Kidney (tissue), 14 donors: Measurements from ENCODE around the gene LCTL. TPM values are rescaled to one million over a fixed set of nuclear protein-coding genes. Genes with fewer than 3 reads are reported as not detected.

Source experiments
- DNase-seq, 5 donors: peaks; one replicate each; pipeline ENCODE4 v3.0.0-alpha.2; 2013 to 2020
- FAIRE-seq: peaks from 2 replicates; lab custom pipeline; 2012; peaks lifted over from hg19 to GRCh38; lab: Jason Lieb, UNC
- H3K27ac ChIP-seq, 2 donors: one replicate each; pipeline ENCODE4 v1.7.0; 2013; ENCODE audit warnings: low read depth in 2 of 2, low read length in 2 of 2, inconsistent platforms in 1 of 2
- H3K27me3 ChIP-seq: one replicate; pipeline ENCODE4 v1.7.1; 2013; ENCODE audit warnings: low read length, inconsistent platforms; ENCODE audit not compliant: control insufficient read depth, insufficient read depth
- H3K36me3 ChIP-seq, 3 donors: one replicate each; pipeline versions ENCODE4 v1.7.0 to v1.7.1; 2013; ENCODE audit warnings: low read length in 3 of 3, control low read depth in 1 of 3, inconsistent platforms in 1 of 3; ENCODE audit not compliant: insufficient read depth in 3 of 3, control insufficient read depth in 2 of 3
- H3K4me1 ChIP-seq, 3 donors: one replicate each; pipeline versions ENCODE4 v1.7.0 to v1.7.1; 2013; ENCODE audit warnings: low read length in 3 of 3, inconsistent platforms in 1 of 3, low read depth in 1 of 3; ENCODE audit not compliant: control insufficient read depth in 2 of 3, insufficient read depth in 2 of 3
- H3K4me3 ChIP-seq, 3 donors: one replicate each; pipeline versions ENCODE4 v1.7.0 to v1.8.1; 2013; ENCODE audit warnings: low read length in 3 of 3, control low read depth in 1 of 3, inconsistent platforms in 1 of 3
- H3K9ac ChIP-seq, 3 donors: one replicate each; pipeline versions ENCODE4 v1.7.0 to v1.7.1; 2013; ENCODE audit warnings: low read length in 3 of 3, control low read depth in 1 of 3, inconsistent platforms in 1 of 3
- H3K9me3 ChIP-seq, 3 donors: one replicate each; pipeline versions ENCODE4 v1.7.0 to v1.7.1; 2013; ENCODE audit warnings: low read length in 3 of 3, control low read depth in 1 of 3, inconsistent platforms in 1 of 3; ENCODE audit not compliant: control insufficient read depth in 2 of 3, insufficient read depth in 1 of 3
- CTCF ChIP-seq: IDR thresholded peaks from 3 replicates; pipeline ENCODE4 v1.5.1; 2012; ENCODE audit warnings: mild to moderate bottlenecking, moderate library complexity, borderline replicate concordance; ENCODE audit not compliant: insufficient read depth; ENCODE audit errors: extremely low read depth
- intact Hi-C: fragments of 100-400 bp; cut with DNase I; formaldehyde crosslinking; loops from one replicate; pipeline ENCODE4 v1.11.1; 2022
- polyA plus RNA-seq: library from polyadenylated mRNA; stranded (reverse); fragments of 350-450 nt; fragmentation: Illumina TruSeq; extraction: RNeasy Lipid Tissue Mini Kit (QIAGEN cat#74804); gene quantifications from one replicate; pipeline ENCODE4 v1.2.3, GENCODE V29; 2014; ENCODE audit warnings: low read depth, low replicate concordance; ENCODE audit not compliant: insufficient read depth
- total RNA-seq: library from RNA; stranded (reverse); fragmentation: NEBNext Ultra II Directional; extraction: Animal tissue kit (Norgen Biotek cat#: 25700); gene quantifications from one replicate; pipeline ENCODE4 v1.2.1, GENCODE V29; 2021
- donor health status: control.
- donor health status: control.
- donor health status: control.
- donor health status: control.
- donor health status: control.
- donor health status: DM: yes; HTN: yes; CAD: no.
- donor health status: Normal renal cell carcinoma (clear cell type).

LCTL gene
- total and polyA plus RNA-seq, 2 donors from 2014 or later = not detected

GRCh38 chr15:66563126-66563525 is 2.7 kb downstream of the LCTL start:
- intact Hi-C loops = no loop called here
- H3K9me3 ChIP-seq = no peaks in the 10 kb centered on the region
- DNase-seq = no peak

GRCh38 chr15:66560856-66561525 is 4.8 kb downstream of the LCTL start:
- Histone ChIP-seq H3K9me3 (no peaks in the 10 kb centered on the region), H3K27me3 (no peaks in the 10 kb centered on the region), H3K36me3 (no peaks in the 10 kb centered on the region), H3K4me3 (no peak overlapping the region), H3K27ac (no peak overlapping the region), H3K4me1 (no peaks in the 10 kb centered on the region), H3K9ac (no peak overlapping the region)
- intact Hi-C loops = no loop called here
- no peak for DNase-seq
- no peak for TF ChIP-seq CTCF
- FAIRE-seq = no peak

More at GRCh38 chr15:66563126-66563525, 2.7 kb downstream of the LCTL start:
- Histone ChIP-seq H3K9ac (no peak overlapping the region), H3K27me3 (no peaks in the 10 kb centered on the region), H3K27ac (no peak overlapping the region), H3K4me3 (no peak overlapping the region), H3K4me1 (no peaks in the 10 kb centered on the region), H3K36me3 (no peaks in the 10 kb centered on the region)
- no peak for FAIRE-seq
- TF ChIP-seq CTCF = no peak

GRCh38 chr15:66558271-66558670 is 7.5 kb downstream of the LCTL start:
- DNase-seq (no peak), FAIRE-seq (no peak)

More at GRCh38 chr15:66558271-66558670, 7.5 kb downstream of the LCTL start:
- H3K9me3 ChIP-seq = peaks cover 0 to 6% (median 0%) of the 10 kb centered on the region in 3 donors
- no peaks in the 10 kb centered on the region for H3K4me1 ChIP-seq
- intact Hi-C loops = no loop called here
- H3K27ac ChIP-seq = no peak overlapping the region
- H3K27me3 ChIP-seq = no peaks in the 10 kb centered on the region
- no peak overlapping the region for H3K9ac ChIP-seq
- H3K36me3 ChIP-seq = no peaks in the 10 kb centered on the region
- H3K4me3 ChIP-seq = no peak overlapping the region
- TF ChIP-seq CTCF = no peak
